Measurements from ENCODE around the gene MAD1L1.

MAD1L1 gene

DNA sequence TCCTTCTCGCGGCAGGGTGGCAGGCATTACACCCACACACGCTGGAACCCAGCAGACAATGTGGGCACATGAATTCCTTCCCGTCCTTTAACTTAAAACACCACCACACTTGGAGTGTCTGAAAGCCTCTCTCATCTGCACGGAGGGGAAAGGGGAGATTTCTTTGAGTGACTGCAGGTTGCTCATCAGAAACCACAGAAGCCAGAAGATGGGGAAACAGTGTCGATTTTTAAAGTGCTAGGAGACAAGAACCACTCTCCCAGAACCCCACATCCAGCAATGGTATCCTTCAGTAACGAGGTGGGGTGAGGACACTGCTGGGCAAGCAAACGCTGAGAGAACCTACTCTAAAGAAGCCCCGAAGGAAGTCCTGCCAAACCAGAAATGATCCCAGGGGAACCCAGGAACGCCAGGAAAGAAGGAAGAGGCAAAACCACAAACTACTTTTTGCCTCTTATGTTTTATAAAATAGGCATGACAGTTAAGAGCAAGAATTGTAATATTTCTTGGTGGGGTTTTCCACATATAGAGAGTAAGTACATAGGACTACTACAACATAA lies 308.4 kb downstream of the MAD1L1 start:
- no peak overlapping the region for H3K27ac ChIP-seq
- no peak for TF ChIP-seq ZFX (IDR thresholded peaks at IDR 0.05)
- TF ChIP-seq, protein P1, sequence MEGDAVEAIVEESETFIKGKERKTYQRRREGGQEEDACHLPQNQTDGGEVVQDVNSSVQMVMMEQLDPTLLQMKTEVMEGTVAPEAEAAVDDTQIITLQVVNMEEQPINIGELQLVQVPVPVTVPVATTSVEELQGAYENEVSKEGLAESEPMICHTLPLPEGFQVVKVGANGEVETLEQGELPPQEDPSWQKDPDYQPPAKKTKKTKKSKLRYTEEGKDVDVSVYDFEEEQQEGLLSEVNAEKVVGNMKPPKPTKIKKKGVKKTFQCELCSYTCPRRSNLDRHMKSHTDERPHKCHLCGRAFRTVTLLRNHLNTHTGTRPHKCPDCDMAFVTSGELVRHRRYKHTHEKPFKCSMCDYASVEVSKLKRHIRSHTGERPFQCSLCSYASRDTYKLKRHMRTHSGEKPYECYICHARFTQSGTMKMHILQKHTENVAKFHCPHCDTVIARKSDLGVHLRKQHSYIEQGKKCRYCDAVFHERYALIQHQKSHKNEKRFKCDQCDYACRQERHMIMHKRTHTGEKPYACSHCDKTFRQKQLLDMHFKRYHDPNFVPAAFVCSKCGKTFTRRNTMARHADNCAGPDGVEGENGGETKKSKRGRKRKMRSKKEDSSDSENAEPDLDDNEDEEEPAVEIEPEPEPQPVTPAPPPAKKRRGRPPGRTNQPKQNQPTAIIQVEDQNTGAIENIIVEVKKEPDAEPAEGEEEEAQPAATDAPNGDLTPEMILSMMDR (conservative IDR thresholded peaks at IDR 0.05): no peak

DNA sequence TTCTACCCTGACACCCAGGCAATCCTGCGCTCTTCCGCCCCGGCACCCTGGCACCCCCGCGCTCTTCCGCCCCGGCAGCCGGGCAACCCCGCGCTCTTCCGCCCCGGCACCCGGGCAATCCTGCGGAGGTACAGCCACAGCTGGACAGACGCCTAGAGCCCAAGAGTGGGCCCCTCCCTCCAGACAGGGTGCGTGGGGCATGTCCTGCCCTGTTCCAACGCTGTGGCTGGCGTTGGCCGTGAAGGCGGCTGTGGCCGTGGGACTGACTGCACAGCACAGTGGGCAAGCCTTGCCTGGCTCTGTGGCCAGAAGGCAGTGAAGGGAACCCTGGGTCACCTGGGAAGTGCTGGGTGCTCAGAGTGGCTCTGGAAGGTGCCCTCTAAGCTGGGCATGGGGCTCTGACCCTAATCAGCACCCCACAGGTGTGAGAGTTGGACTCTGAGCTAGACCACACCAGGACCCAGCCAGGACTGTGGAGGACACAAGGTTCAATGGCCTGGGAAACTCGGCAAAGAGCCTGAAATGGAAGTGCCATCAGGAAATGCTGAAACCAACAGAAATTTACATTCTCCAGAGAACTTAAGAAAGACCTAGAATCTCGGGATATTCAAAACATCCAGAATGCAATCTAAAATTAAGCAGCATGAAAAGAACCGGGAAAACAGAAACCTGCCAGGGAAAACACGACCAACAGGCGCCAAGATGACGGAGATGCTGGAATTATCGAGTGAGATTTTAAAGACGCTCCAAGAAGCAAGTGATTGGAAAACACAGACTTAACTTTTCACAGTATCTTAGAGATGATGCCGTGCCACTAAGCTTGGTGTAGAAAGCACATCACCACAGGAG lies 309.1 kb downstream of the MAD1L1 start:
- no peak for TF ChIP-seq ZFX (IDR thresholded peaks at IDR 0.05)
- TF ChIP-seq, protein P1 (conservative IDR thresholded peaks at IDR 0.05): no peak
- H3K27ac ChIP-seq: peak overlapping the region; percentile 46; the same call in 1 of the 2 replicates

DNA sequence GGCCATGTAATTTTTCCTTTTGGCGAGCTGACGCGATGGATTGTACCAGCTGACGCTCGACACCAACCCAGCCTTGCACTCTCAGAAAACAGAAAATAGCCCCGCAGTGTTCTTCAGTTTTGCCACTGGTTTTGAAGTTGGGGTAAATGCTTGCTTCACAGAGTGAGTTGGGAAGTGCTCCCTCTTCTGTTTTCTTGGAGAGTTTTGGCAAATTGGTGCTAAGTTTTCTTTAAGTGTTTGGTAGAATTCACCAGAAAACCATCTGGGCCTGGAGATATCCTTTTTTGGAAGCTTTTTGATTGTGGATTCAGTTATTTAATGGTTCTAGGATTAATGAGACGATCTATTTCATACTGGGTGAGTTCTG lies 309.9 kb downstream of the MAD1L1 start:
- no peak for TF ChIP-seq ZFX (IDR thresholded peaks at IDR 0.05)
- TF ChIP-seq, protein P1 (conservative IDR thresholded peaks at IDR 0.05): no peak
- H3K27ac ChIP-seq: peak overlapping the region; percentile 46

DNA sequence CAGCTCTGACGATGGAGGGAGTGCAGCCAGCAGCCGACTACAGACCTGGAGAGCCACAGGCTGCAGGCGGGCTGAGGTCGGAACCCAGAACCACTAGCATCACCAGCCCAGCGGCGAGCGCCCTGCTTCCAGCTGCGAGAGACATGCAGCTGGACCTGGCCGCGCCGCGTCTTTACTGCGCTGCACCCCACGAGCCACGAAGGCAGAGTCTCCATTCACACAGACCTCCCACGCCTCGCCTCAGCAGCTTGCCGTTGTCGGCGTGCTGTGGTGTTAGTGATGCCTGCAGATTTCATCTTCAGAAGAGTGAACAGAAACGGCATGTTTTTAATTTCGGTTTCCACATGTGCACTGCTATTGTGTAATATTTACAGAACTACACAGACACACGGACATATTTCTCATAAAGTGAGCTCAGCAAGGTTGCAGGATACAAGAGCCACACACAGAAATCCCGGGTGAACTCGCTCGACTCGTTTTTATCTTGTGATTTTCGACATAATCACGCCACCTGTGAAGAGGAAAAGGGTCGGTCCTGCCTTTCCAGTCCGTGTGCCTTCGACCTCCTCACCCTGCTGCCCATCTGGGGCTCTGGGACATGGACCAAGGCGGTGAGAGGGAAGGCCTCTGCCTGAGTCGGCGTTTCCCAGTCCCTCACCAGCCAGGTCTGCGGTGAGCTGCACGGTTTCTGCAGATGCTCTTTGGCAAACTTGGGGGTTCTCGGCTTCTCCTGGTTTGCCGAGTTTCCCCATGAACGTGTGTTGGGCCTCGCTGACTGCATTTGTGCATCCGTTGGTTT lies 310.5 kb downstream of the MAD1L1 start:
- peak overlapping the region; percentile 46 for H3K27ac ChIP-seq
- TF ChIP-seq, protein P1 (conservative IDR thresholded peaks at IDR 0.05): no peak
- TF ChIP-seq ZFX (IDR thresholded peaks at IDR 0.05): no peak

DNA sequence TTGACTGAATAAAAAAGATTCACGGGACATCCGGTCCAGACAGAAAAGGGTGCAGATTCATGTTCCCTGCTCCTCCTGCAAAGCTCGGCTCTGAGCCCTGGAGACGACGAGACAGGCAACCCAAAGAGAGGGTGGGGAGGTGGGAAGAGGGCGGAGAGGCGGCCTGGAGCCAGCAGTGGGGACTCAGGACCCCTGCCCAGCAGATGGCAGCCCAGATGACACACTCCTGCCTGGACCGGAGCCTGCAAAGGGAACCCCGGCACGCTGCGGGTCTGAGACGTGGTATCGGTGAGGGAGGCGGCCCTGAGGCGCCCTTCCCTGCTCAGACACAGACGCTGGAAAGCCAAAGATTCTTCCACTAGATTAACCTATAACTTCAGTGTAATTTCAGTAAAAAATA lies 311.9 kb downstream of the MAD1L1 start:
- TF ChIP-seq ZFX (IDR thresholded peaks at IDR 0.05): no peak
- TF ChIP-seq, protein P1 (conservative IDR thresholded peaks at IDR 0.05): no peak
- no peak overlapping the region for H3K27ac ChIP-seq

DNA sequence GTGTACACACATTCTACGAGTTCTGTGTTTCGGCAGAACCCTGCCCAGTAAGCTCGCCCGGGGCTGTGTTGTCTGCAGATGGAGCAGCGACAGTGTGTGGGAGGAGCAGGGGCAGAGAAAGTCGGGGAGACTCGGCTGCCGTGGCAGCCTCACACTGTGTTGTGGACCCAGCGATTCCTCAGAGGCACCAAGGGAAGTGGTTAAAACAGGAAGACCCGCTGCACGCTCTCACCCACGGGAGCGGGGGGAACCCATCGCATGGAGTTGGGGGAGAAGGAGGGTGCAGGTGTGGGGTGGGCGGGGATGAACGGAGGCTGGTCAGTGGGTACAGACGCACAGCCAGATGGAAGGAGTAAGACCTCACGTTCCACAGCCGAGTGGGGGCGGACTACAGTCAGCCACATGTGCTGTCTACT lies 312.5 kb downstream of the MAD1L1 start:
- no peak for TF ChIP-seq ZFX (IDR thresholded peaks at IDR 0.05)
- no peak overlapping the region for H3K27ac ChIP-seq

DNA sequence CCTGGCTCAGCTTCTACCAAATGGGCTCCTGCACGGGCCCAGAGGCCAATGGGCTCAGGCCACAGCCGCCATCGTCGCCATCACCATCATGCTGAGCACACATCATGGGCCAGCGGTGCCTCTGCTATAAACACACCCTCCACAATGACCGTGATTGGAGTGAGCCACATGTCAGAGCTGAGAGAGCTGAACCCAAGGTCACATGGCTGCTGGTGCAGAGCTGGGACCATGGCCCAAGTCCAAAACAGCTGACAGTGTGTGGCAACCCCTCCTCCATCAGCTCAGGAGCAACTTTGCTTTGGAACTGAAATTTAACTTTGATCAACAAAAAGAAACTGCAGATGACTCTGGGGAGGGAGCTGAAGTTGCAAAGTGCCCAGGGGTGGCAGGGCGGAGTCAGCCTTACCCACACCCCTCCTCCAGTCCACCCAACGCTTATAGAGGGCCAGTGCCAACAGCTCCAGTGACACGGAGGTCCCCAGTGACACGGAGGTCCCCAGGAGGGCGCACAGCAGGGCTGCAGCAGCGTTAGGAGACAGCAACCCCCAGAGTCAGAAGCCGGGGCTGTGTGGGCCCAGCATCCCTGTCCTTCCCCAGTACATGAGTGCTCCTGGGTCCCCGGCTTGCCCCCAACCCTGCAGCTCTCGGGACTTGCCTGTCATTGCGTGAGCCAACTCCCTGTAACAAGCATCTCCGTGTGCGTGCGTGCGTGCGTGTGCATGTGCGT lies 313.0 kb downstream of the MAD1L1 start:
- no peak overlapping the region for H3K27ac ChIP-seq
- TF ChIP-seq ZFX (IDR thresholded peaks at IDR 0.05): no peak
- TF ChIP-seq, protein P1 (conservative IDR thresholded peaks at IDR 0.05): no peak

Data from C4-2B (cell line).